ENCODE results near the gene ZNF335. TPM values are rescaled to one million over a fixed set of nuclear protein-coding genes. Genes with fewer than 3 reads are reported as not detected.

The ZNF335 gene
- total and polyA plus RNA-seq, 2 of the 13 experiments (the other 11 are each of a cell fraction or from before 2014, with no cell fraction given), result 9.7 to 13.7 TPM

GRCh38 chr20:46013829-46014516, 42.0 kb upstream of the ZNF335 start (continued):
- no peak for TF ChIP-seq FUBP1 (CRISPR knock-in tag; IDR thresholded peaks at IDR 0.05; ENCODE audit: borderline replicate concordance)
- 0 out of 2 replicates have a peak, but pooled peaks have one; percentile 30 for TF ChIP-seq ZBTB2 (CRISPR knock-in tag; IDR thresholded peaks at IDR 0.05; ENCODE audit: low read depth)
- TF ChIP-seq, protein P1, sequence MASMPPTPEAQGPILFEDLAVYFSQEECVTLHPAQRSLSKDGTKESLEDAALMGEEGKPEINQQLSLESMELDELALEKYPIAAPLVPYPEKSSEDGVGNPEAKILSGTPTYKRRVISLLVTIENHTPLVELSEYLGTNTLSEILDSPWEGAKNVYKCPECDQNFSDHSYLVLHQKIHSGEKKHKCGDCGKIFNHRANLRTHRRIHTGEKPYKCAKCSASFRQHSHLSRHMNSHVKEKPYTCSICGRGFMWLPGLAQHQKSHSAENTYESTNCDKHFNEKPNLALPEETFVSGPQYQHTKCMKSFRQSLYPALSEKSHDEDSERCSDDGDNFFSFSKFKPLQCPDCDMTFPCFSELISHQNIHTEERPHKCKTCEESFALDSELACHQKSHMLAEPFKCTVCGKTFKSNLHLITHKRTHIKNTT (CRISPR knock-in tag; IDR thresholded peaks at IDR 0.05), result no peak
- no peak for TF ChIP-seq FOXA3 (CRISPR knock-in tag; IDR thresholded peaks at IDR 0.05)
- no peak for TF ChIP-seq SRSF9 (IDR thresholded peaks at IDR 0.05; ENCODE audit: borderline replicate concordance, insufficient read depth, low read depth, low read length, poor library complexity, severe bottlenecking)
- TF ChIP-seq NFYC (CRISPR knock-in tag; IDR thresholded peaks at IDR 0.05), result no peak; the same call in 1 of the 2 replicates
- TF ChIP-seq GABPA (IDR thresholded peaks at IDR 0.05; ENCODE audit: low read depth, low read length), result peak; percentile 49
- no peak for TF ChIP-seq GABPA (CRISPR knock-in tag; IDR thresholded peaks at IDR 0.05; ENCODE audit: low read depth)
- no peak for TF ChIP-seq GATA4 (IDR thresholded peaks at IDR 0.05; ENCODE audit: borderline replicate concordance, low read depth)
- TF ChIP-seq ATF7 (IDR thresholded peaks at IDR 0.05), result no peak
- 0 out of 2 replicates have a peak, but pooled peaks have one; percentile 52 for TF ChIP-seq ATF7 (CRISPR knock-in tag; IDR thresholded peaks at IDR 0.05)
- TF ChIP-seq SAFB2 (CRISPR knock-in tag; IDR thresholded peaks at IDR 0.05; ENCODE audit: borderline replicate concordance, low read depth), result no peak
- TF ChIP-seq, protein P2, sequence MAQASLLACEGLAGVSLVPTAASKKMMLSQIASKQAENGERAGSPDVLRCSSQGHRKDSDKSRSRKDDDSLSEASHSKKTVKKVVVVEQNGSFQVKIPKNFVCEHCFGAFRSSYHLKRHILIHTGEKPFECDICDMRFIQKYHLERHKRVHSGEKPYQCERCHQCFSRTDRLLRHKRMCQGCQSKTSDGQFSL (CRISPR knock-in tag; IDR thresholded peaks at IDR 0.05), result no peak
- 0 out of 2 replicates have a peak, but pooled peaks have one; percentile 50 for TF ChIP-seq ZNF792 (CRISPR knock-in tag; IDR thresholded peaks at IDR 0.05)
- no peak; the same call in 1 of the 2 replicates for TF ChIP-seq TAF1 (CRISPR knock-in tag; IDR thresholded peaks at IDR 0.05)
- TF ChIP-seq ZNF782 (CRISPR knock-in tag; IDR thresholded peaks at IDR 0.05; ENCODE audit: borderline replicate concordance), result 0 out of 2 replicates have a peak, but pooled peaks have one; percentile 92
- TF ChIP-seq, protein P3, sequence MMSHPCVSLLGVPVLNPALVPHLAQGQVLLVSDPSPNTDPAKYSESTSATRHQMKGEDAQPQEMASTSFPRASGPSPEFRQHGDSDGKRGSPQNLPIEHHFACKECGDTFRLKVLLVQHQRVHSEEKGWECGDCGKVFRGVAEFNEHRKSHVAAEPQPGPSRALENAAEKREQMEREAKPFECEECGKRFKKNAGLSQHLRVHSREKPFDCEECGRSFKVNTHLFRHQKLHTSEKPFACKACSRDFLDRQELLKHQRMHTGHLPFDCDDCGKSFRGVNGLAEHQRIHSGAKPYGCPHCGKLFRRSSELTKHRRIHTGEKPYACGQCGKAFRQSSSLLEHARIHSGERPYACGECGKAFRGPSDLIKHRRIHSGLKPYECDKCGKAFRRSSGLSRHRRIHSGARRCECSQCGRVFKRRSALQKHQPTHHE (CRISPR knock-in tag; IDR thresholded peaks at IDR 0.05; ENCODE audit: borderline replicate concordance), result no peak
- TF ChIP-seq ZBTB39 (CRISPR knock-in tag; IDR thresholded peaks at IDR 0.05), result peak; percentile 89
- no peak for TF ChIP-seq KDM6A (CRISPR knock-in tag; IDR thresholded peaks at IDR 0.05; ENCODE audit: low read depth)
- no peak for TF ChIP-seq SETDB1 (CRISPR knock-in tag; IDR thresholded peaks at IDR 0.05; ENCODE audit: borderline replicate concordance)

Data from HepG2 (cell line).